HCT116 (cell line): ENCODE measurements around the gene PPTC7. TPM values are rescaled to one million over a fixed set of nuclear protein-coding genes. Genes with fewer than 3 reads are reported as not detected.
A peak's percentile ranks its signal among the peaks of the same experiment; 100 is the strongest.

Experiments
- ATAC-seq: fragments of 200-7000 bp; cut with Tn5 transposase; 2 replicates; pipeline ENCODE4 v1.9.1; 2020; ENCODE audit warnings: mild to moderate bottlenecking, moderate library complexity
- BruUV-seq: library from RNA; stranded (reverse); fragments of 400-500 nt; replicated peaks from 2 replicates; lab custom pipeline; 2021; lab: Mats Ljungman, UMichigan
- CTCF ChIA-PET: fragments of 300-600 bp; sonication (Branson Sonifier 250); formaldehyde crosslinking; loops from one replicate; lab custom pipeline; 2021; ENCODE audit warnings: antibody characterized with exemption; lab: Charles Lee
- POLR2A ChIA-PET: fragments of 300-600, 350-600 bp; sonication (Branson Sonifier 250); formaldehyde crosslinking; loops from one replicate; lab custom pipeline; 2021; ENCODE audit warnings: antibody characterized with exemption; lab: Charles Lee
- RAD21 ChIA-PET, 2 experiments: fragments of 300-600 bp; sonication (Branson Sonifier 250); formaldehyde crosslinking; loops; one replicate each; lab custom pipeline; 2023; ENCODE audit warnings: low total read pairs in 2 of 2; ENCODE audit not compliant: uncharacterized antibody in 2 of 2, unreplicated experiment in 2 of 2, low non-redundant PET in 1 of 2; lab: Charles Lee
- DNase-seq: peaks from one replicate; pipeline ENCODE4 v3.0.0-alpha.2; 2010; ENCODE audit warnings: low read depth, low spot score
- H2AFZ ChIP-seq: fragments of 200-600 bp; shearing (Covaris generic), sonication (generic); 2 replicates; pipeline ENCODE4 v1.6.1; 2017; ENCODE audit warnings: low read depth, mixed run types, mixed read lengths, antibody characterized with exemption, low read length; ENCODE audit not compliant: poor library complexity, severe bottlenecking
- H3K27ac ChIP-seq: 2 replicates; pipeline ENCODE4 v1.5.1; 2012; ENCODE audit warnings: low read depth, low read length
- H3K27me3 ChIP-seq: fragments of 200-600 bp; sonication (generic); 2 replicates; pipeline ENCODE4 v1.6.1; 2016; ENCODE audit warnings: mixed run types, low read length, mixed read lengths; ENCODE audit not compliant: insufficient read depth
- H3K36me3 ChIP-seq, 2 experiments: fragments of 200-500 bp in 1 of 2; fragments of 200-600 bp in 1 of 2; sonication (Bioruptor generic) in 1 of 2; sonication (generic) in 1 of 2; 2 replicates each; pipeline versions ENCODE4 v1.5.1 to v1.6.1; 2014 to 2016; ENCODE audit warnings: low read length in 2 of 2, inconsistent platforms in 1 of 2, mixed read lengths in 1 of 2, mixed run types in 1 of 2; ENCODE audit not compliant: insufficient read depth in 2 of 2, control insufficient read depth in 1 of 2
- H3K4me1 ChIP-seq, 2 experiments: fragments of 200-600 bp in 1 of 2; sonication (generic) in 1 of 2; 2 replicates each; pipeline versions ENCODE4 v1.5.1 to v1.6.1; 2012 to 2017; ENCODE audit warnings: low read length in 2 of 2, inconsistent platforms in 1 of 2, mild to moderate bottlenecking in 1 of 2, mixed read lengths in 1 of 2, mixed run types in 1 of 2, moderate library complexity in 1 of 2; ENCODE audit not compliant: insufficient read depth in 2 of 2, control insufficient read depth in 1 of 2
- H3K4me2 ChIP-seq: fragments of 200-600 bp; sonication (generic); 2 replicates; pipeline ENCODE4 v1.6.1; 2017; ENCODE audit warnings: mixed run types, low read length, mixed read lengths
- H3K4me3 ChIP-seq, 2 experiments: fragments of 200-600 bp in 1 of 2; sonication (generic) in 1 of 2; replicated peaks in 1 of 2; 2 replicates each; pipeline ENCODE4 v1.5.1; 2011 to 2016; ENCODE audit warnings: low read length in 2 of 2, control low read depth in 1 of 2, low read depth in 1 of 2, mild to moderate bottlenecking in 1 of 2, mixed read lengths in 1 of 2, mixed run types in 1 of 2
- H3K79me2 ChIP-seq: fragments of 200-600 bp; sonication (generic); 2 replicates; pipeline ENCODE4 v1.6.1; 2017; ENCODE audit warnings: mild to moderate bottlenecking, mixed run types, low read length, moderate library complexity, mixed read lengths; ENCODE audit not compliant: insufficient read depth
- H3K9ac ChIP-seq: fragments of 200-600 bp; sonication (generic); 2 replicates; pipeline ENCODE4 v1.6.1; 2016; ENCODE audit warnings: low read length, mixed read lengths
- H3K9me2 ChIP-seq: fragments of 200-600 bp; sonication (generic), shearing (Covaris generic); 2 replicates; pipeline ENCODE4 v1.6.1; 2017; ENCODE audit warnings: mixed run types, mild to moderate bottlenecking, moderate library complexity; ENCODE audit not compliant: insufficient read depth
- H3K9me3 ChIP-seq, 2 experiments: fragments of 200-500 bp in 1 of 2; fragments of 200-600 bp in 1 of 2; sonication (Bioruptor generic) in 1 of 2; sonication (generic) in 1 of 2; 2 replicates each; pipeline ENCODE4 v1.6.1; 2014 to 2017; ENCODE audit warnings: low read length in 2 of 2, mixed read lengths in 2 of 2, inconsistent platforms in 1 of 2, low read depth in 1 of 2, mild to moderate bottlenecking in 1 of 2, mixed run types in 1 of 2, moderate library complexity in 1 of 2; ENCODE audit not compliant: control insufficient read depth in 1 of 2, insufficient read depth in 1 of 2
- H4K20me1 ChIP-seq: fragments of 200-600 bp; sonication (generic), shearing (Covaris generic); 2 replicates; pipeline ENCODE4 v1.6.1; 2017; ENCODE audit warnings: mixed run types, mild to moderate bottlenecking, moderate library complexity; ENCODE audit not compliant: insufficient read depth
- CBX3 ChIP-seq: IDR thresholded peaks from 2 replicates; pipeline ENCODE4 v1.6.1; 2012; ENCODE audit warnings: low read depth
- CEBPB ChIP-seq: IDR thresholded peaks from 2 replicates; pipeline ENCODE4 v1.6.1; 2012; ENCODE audit warnings: low read depth
- CTCF ChIP-seq, 3 experiments: fragments of 200-600 bp in 1 of 3; sonication (generic) in 1 of 3; IDR thresholded peaks in 2 of 3; conservative IDR thresholded peaks in 1 of 3; 2 replicates each; pipeline ENCODE4 v1.5.1; 2012 to 2017; ENCODE audit warnings: low read depth in 2 of 3, low read length in 2 of 3, antibody characterized with exemption in 1 of 3, borderline replicate concordance in 1 of 3, control low read depth in 1 of 3, mild to moderate bottlenecking in 1 of 3, mixed read lengths in 1 of 3, mixed run types in 1 of 3, moderate library complexity in 1 of 3; ENCODE audit not compliant: insufficient read depth in 1 of 3
- EGR1 ChIP-seq: IDR thresholded peaks from 2 replicates; pipeline ENCODE4 v1.6.1; 2012; ENCODE audit warnings: low read depth
- EZH2phosphoT487 ChIP-seq: fragments of 200-600 bp; IDR thresholded peaks from 2 replicates; pipeline ENCODE4 v1.6.1; 2018; ENCODE audit warnings: antibody characterized with exemption, borderline replicate concordance
- JUND ChIP-seq: IDR thresholded peaks from 2 replicates; pipeline ENCODE4 v1.6.1; 2012
- MAX ChIP-seq: IDR thresholded peaks from 2 replicates; pipeline ENCODE4 v1.6.1; 2012
- POLR2A ChIP-seq: IDR thresholded peaks from 2 replicates; pipeline ENCODE4 v1.7.0; 2011; ENCODE audit warnings: borderline replicate concordance; ENCODE audit not compliant: insufficient read depth, insufficient read length; ENCODE audit errors: extremely low read depth
- POLR2AphosphoS5 ChIP-seq: IDR thresholded peaks from 2 replicates; pipeline ENCODE4 v1.6.1; 2011; ENCODE audit warnings: mild to moderate bottlenecking, low read depth, low read length, moderate library complexity
- SP1 ChIP-seq: IDR thresholded peaks from 2 replicates; pipeline ENCODE4 v1.6.1; 2012; ENCODE audit warnings: low read depth
- TCF7L2 ChIP-seq: IDR thresholded peaks from 2 replicates; pipeline ENCODE4 v1.7.0; 2011; ENCODE audit warnings: borderline replicate concordance, inconsistent platforms; ENCODE audit not compliant: insufficient read depth, insufficient read length; ENCODE audit errors: extremely low read depth
- YY1 ChIP-seq: IDR thresholded peaks from 2 replicates; pipeline ENCODE4 v1.6.1; 2011; ENCODE audit warnings: low read length, low read depth, moderate library complexity, mild to moderate bottlenecking; ENCODE audit not compliant: insufficient replicate concordance; ENCODE audit errors: extremely low read depth
- ZBTB33 ChIP-seq: IDR thresholded peaks from 2 replicates; pipeline ENCODE4 v1.6.1; 2011; ENCODE audit warnings: mild to moderate bottlenecking, low read length, moderate library complexity; ENCODE audit not compliant: insufficient replicate concordance; ENCODE audit errors: extremely low read depth
- ZFX ChIP-seq: fragments of 450-650 bp; IDR thresholded peaks from 2 replicates; pipeline ENCODE4 v1.6.1; 2017
- intact Hi-C: fragments of 100-400 bp; cut with micrococcal nuclease; formaldehyde crosslinking; loops from 2 replicates; pipeline ENCODE4 v1.10.0; 2022
- total RNA-seq: library from RNA; stranded (reverse); gene quantifications from one replicate; pipeline ENCODE4 v1.2.1, GENCODE V29; 2021; ENCODE audit not compliant: unreplicated experiment

PPTC7 gene
- total RNA-seq, 1 experiment from 2014 or later = 25.2 TPM

GRCh38 chr12:110615171-110615570 lies 32.1 kb upstream of the PPTC7 start:
- Histone ChIP-seq H3K27me3 (no peaks in the 10 kb centered on the region), H4K20me1 (no peaks in the 10 kb centered on the region), H3K27ac (no peak overlapping the region), H2AFZ (no peak overlapping the region), H3K9me3 (no peaks in the 10 kb centered on the region), H3K79me2 (no peaks in the 10 kb centered on the region; the same call in 1 of the 2 replicates), H3K4me3 (peak overlapping the region in 1 of 2 experiments; percentile 95; a peak in 2 of 4 replicates), H3K9me2 (no peaks in the 10 kb centered on the region), H3K9ac (no peak overlapping the region), H3K4me2 (peak overlapping the region; percentile 99), H3K4me1 (peaks cover 4 to 18% of the 10 kb centered on the region in 2 experiments; a peak in 2 of 4 replicates), H3K36me3 (no peaks in the 10 kb centered on the region)
- no TSS peak for BruUV-seq
- DNase-seq = no peak
- POLR2A ChIA-PET = no interaction called here
- no peak for TF ChIP-seq TCF7L2
- no peak for TF ChIP-seq ZFX
- no peak for TF ChIP-seq EGR1
- TF ChIP-seq CBX3 = no peak
- no peak for TF ChIP-seq CEBPB
- TF ChIP-seq POLR2A = no peak
- no peak for TF ChIP-seq JUND
- TF ChIP-seq ZBTB33 = no peak
- TF ChIP-seq EZH2phosphoT487 = no peak
- TF ChIP-seq POLR2AphosphoS5 = no peak
- TF ChIP-seq SP1 = no peak
- TF ChIP-seq MAX = no peak
- TF ChIP-seq YY1 = no peak
- TF ChIP-seq CTCF (IDR thresholded peaks at IDR 0.05 in 2 of 3, conservative IDR thresholded peaks at IDR 0.05 in 1 of 3; ENCODE audit: borderline replicate concordance in 1 of 3, insufficient read depth in 1 of 3, low read depth in 2 of 3, low read length in 2 of 3) = no peak
- CTCF ChIA-PET = no interaction called here
- ATAC-seq = no peak
- intact Hi-C loops = loop anchor here (10.0 kb wide), 1 partner anchor 80 kb away; no protein-coding TSS in a partner anchor
- RAD21 ChIA-PET = no interaction called here
